Thyroid gland (tissue), 4 donors: ENCODE data around the gene GALNTL6.

ENCODE experiments used
- POLR2A ChIP-seq, 2 donors: fragments of 450-650 bp; IDR thresholded peaks; one replicate each; pipeline ENCODE4 v1.6.1; 2017; ENCODE audit warnings: antibody characterized with exemption in 2 of 2, mild to moderate bottlenecking in 2 of 2, moderate library complexity in 1 of 2
- TF ChIP-seq, protein P1 (sequence below), 6 experiments: fragments of 200-600 bp in 3 of 6; fragments of 450-650 bp in 3 of 6; sonication (generic) in 3 of 6; IDR thresholded peaks; one replicate each; pipeline ENCODE4 v1.5.1; 2016 to 2019; ENCODE audit warnings: antibody characterized with exemption in 6 of 6, mild to moderate bottlenecking in 2 of 6, inconsistent platforms in 1 of 6, moderate library complexity in 1 of 6

DNA sequence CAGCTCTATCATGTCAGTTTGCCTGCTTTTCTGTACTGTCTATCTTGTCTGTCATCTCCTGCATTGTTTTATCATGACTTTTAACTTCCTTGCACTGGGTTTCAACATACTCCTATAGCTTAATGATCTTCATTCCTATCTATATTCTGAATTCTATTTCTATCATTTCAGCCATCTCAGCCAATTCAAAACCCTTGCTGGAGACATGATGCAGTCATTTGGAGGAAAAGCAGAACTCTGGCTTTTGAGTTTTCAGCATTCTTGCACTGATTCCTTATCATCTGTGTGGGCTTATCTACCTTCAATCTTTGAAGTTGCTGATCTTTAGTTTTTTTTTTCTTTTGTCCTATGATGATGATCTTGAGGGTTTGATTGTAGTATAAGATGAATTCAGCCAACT, 861.6 kb downstream of the GALNTL6 start:
- TF ChIP-seq POLR2A (IDR thresholded peaks at IDR 0.05), result no peak
- TF ChIP-seq, protein P1, sequence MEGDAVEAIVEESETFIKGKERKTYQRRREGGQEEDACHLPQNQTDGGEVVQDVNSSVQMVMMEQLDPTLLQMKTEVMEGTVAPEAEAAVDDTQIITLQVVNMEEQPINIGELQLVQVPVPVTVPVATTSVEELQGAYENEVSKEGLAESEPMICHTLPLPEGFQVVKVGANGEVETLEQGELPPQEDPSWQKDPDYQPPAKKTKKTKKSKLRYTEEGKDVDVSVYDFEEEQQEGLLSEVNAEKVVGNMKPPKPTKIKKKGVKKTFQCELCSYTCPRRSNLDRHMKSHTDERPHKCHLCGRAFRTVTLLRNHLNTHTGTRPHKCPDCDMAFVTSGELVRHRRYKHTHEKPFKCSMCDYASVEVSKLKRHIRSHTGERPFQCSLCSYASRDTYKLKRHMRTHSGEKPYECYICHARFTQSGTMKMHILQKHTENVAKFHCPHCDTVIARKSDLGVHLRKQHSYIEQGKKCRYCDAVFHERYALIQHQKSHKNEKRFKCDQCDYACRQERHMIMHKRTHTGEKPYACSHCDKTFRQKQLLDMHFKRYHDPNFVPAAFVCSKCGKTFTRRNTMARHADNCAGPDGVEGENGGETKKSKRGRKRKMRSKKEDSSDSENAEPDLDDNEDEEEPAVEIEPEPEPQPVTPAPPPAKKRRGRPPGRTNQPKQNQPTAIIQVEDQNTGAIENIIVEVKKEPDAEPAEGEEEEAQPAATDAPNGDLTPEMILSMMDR (IDR thresholded peaks at IDR 0.05), result no peak
